Neural progenitor cell (in vitro differentiated cells): ENCODE results near the gene RBM33. TPM values are rescaled to one million over a fixed set of nuclear protein-coding genes. Genes with fewer than 3 reads are reported as not detected.

ENCODE experiments used
- DNase-seq: peaks from one replicate; pipeline ENCODE4 v3.0.0-alpha.2; 2016; ENCODE audit warnings: low spot score
- H2AFZ ChIP-seq: fragments of 200-600 bp; sonication (generic); replicated peaks from 2 replicates; pipeline ENCODE4 v1.6.1; 2016; ENCODE audit warnings: antibody characterized with exemption
- H3F3A ChIP-seq: fragments of 200-600 bp; sonication (generic); 2 replicates; pipeline ENCODE4 v1.6.1; 2016; ENCODE audit warnings: antibody characterized with exemption, low read depth
- H3K27ac ChIP-seq: fragments of 200-600 bp; sonication (generic); 2 replicates; pipeline ENCODE4 v1.5.1; 2016; ENCODE audit warnings: mild to moderate bottlenecking
- H3K27me3 ChIP-seq: fragments of 200-600 bp; sonication (generic); 2 replicates; pipeline ENCODE4 v1.6.1; 2016; ENCODE audit warnings: mild to moderate bottlenecking, moderate library complexity
- H3K36me3 ChIP-seq: fragments of 200-600 bp; sonication (generic); 2 replicates; pipeline ENCODE4 v1.5.1; 2016
- H3K4me1 ChIP-seq: fragments of 200-600 bp; sonication (generic); 2 replicates; pipeline ENCODE4 v1.6.1; 2016; ENCODE audit warnings: mixed run types
- H3K4me2 ChIP-seq: fragments of 200-600 bp; sonication (generic); 2 replicates; pipeline ENCODE4 v1.6.1; 2016
- H3K4me3 ChIP-seq: fragments of 200-600 bp; sonication (generic); 2 replicates; pipeline ENCODE4 v1.5.1; 2016
- H3K79me2 ChIP-seq: fragments of 200-600 bp; sonication (generic); 2 replicates; pipeline ENCODE4 v1.6.1; 2016; ENCODE audit warnings: low read depth
- H3K9ac ChIP-seq: fragments of 200-600 bp; sonication (generic); 2 replicates; pipeline ENCODE4 v1.6.1; 2016
- H3K9me3 ChIP-seq: fragments of 200-600 bp; sonication (generic); 2 replicates; pipeline ENCODE4 v1.5.1; 2016; ENCODE audit warnings: low read depth
- H4K20me1 ChIP-seq: fragments of 200-600 bp; sonication (generic); 2 replicates; pipeline ENCODE4 v1.6.1; 2016; ENCODE audit warnings: low read depth
- H3K27ac Mint-ChIP-seq: 3 replicates; pipeline ENCODE4 v1.8.0; 2021; ENCODE audit warnings: mixed read lengths
- H3K27me3 Mint-ChIP-seq: 2 replicates; pipeline ENCODE4 v1.8.0; 2022; ENCODE audit warnings: low read depth, mild to moderate bottlenecking, inconsistent platforms, moderate library complexity, mixed read lengths; ENCODE audit not compliant: insufficient read depth
- H3K36me3 Mint-ChIP-seq: 3 replicates; pipeline ENCODE4 v1.8.0; 2021; ENCODE audit warnings: mixed read lengths
- H3K4me1 Mint-ChIP-seq: 3 replicates; pipeline ENCODE4 v1.8.0; 2021; ENCODE audit warnings: mixed read lengths
- H3K4me3 Mint-ChIP-seq: 3 replicates; pipeline ENCODE4 v1.8.0; 2021; ENCODE audit warnings: mild to moderate bottlenecking, moderate library complexity, mixed read lengths
- H3K9me3 Mint-ChIP-seq: 3 replicates; pipeline ENCODE4 v1.8.0; 2020; ENCODE audit warnings: mixed read lengths
- EZH2 ChIP-seq: fragments of 200-600 bp; sonication (generic); IDR thresholded peaks from 2 replicates; pipeline ENCODE4 v1.6.1; 2017; ENCODE audit warnings: antibody characterized with exemption, mild to moderate bottlenecking, moderate library complexity
- EZH2phosphoT487 ChIP-seq: fragments of 200-600 bp; sonication (generic); IDR thresholded peaks from 2 replicates; pipeline ENCODE4 v1.6.1; 2017; ENCODE audit warnings: antibody characterized with exemption
- total RNA-seq: library from RNA; depleted of rRNA; stranded (reverse); fragments of >200 nt; gene quantifications from 2 replicates; pipeline ENCODE4 v1.2.3, GENCODE V29; 2015; ENCODE audit warnings: low replicate concordance
- TF ChIP-seq, protein P1 (sequence below): fragments of 200-600 bp; sonication (generic); IDR thresholded peaks from 2 replicates; pipeline ENCODE4 v1.5.1; 2017; ENCODE audit warnings: antibody characterized with exemption, mild to moderate bottlenecking

Gene RBM33
- total RNA-seq, 1 donor from 2014 or later = 48.6 TPM

DNA sequence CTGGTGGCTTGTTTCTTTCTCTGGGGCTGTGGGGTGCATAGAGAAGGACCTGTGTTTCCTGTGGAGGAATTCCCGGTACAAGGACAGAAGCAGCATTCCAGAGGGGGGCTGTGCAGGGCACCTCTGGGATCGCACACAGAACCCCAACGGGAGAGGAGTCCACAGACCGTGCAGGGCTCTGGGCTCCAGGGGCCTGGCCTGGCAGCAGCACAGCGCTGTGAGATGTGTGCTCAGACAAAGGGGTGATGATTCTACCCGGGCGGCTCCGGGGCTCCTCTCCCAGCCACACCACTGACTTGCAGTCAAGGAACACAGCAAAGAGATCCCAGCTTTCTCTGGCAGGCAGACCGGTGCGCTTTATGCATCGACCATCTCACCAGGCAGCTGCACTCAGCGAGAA lies 174.7 kb downstream of the RBM33 start:
- Histone ChIP-seq H3K36me3 (no peaks in the 10 kb centered on the region), H3F3A (no peaks in the 10 kb centered on the region), H3K4me3 (no peak overlapping the region), H3K9me3 (no peaks in the 10 kb centered on the region), H3K4me1 (no peaks in the 10 kb centered on the region), H4K20me1 (peaks cover 3% of the 10 kb centered on the region), H3K9ac (no peak overlapping the region), H2AFZ (no peak overlapping the region), H3K4me2 (no peak overlapping the region), H3K27ac (no peak overlapping the region), H3K27me3 (peaks cover 21% of the 10 kb centered on the region), H3K79me2 (no peaks in the 10 kb centered on the region)
- peaks cover 4% of the 10 kb centered on the region for H3K9me3 Mint-ChIP-seq
- peaks cover 21% of the 10 kb centered on the region for H3K27me3 Mint-ChIP-seq
- no peaks in the 10 kb centered on the region for H3K36me3 Mint-ChIP-seq
- no peak overlapping the region for H3K27ac Mint-ChIP-seq
- no peaks in the 10 kb centered on the region for H3K4me1 Mint-ChIP-seq
- TF ChIP-seq, protein P1, sequence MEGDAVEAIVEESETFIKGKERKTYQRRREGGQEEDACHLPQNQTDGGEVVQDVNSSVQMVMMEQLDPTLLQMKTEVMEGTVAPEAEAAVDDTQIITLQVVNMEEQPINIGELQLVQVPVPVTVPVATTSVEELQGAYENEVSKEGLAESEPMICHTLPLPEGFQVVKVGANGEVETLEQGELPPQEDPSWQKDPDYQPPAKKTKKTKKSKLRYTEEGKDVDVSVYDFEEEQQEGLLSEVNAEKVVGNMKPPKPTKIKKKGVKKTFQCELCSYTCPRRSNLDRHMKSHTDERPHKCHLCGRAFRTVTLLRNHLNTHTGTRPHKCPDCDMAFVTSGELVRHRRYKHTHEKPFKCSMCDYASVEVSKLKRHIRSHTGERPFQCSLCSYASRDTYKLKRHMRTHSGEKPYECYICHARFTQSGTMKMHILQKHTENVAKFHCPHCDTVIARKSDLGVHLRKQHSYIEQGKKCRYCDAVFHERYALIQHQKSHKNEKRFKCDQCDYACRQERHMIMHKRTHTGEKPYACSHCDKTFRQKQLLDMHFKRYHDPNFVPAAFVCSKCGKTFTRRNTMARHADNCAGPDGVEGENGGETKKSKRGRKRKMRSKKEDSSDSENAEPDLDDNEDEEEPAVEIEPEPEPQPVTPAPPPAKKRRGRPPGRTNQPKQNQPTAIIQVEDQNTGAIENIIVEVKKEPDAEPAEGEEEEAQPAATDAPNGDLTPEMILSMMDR = no peak
- no peak for TF ChIP-seq EZH2phosphoT487
- H3K4me3 Mint-ChIP-seq = no peak overlapping the region
- no peak for DNase-seq

DNA sequence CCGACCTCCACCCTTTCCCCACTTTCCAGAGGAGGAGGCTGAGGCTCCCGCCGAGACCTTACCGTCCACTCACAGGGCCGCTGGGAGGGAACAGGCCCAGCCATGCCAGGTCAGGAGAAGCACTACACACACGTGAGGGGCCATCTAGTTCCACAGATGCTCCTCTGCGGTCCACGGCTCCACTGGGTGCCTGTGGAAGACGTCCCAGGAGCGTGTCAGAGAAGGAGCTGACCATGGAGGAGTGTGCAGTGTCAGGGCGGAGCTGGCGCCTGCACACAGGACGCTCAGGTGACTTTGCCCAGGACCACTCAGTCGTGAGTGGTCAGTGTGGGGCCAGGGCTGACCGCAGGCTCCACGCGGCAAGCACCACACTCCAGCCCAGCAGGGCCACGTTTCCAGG lies 175.8 kb downstream of the RBM33 start:
- H3K27me3 Mint-ChIP-seq = peaks cover 19% of the 10 kb centered on the region
- Histone ChIP-seq H3K9me3 (no peaks in the 10 kb centered on the region), H3K4me3 (no peak overlapping the region), H3K9ac (no peak overlapping the region), H3K4me1 (no peaks in the 10 kb centered on the region), H2AFZ (no peak overlapping the region), H3F3A (no peaks in the 10 kb centered on the region), H3K36me3 (no peaks in the 10 kb centered on the region), H3K27me3 (peaks cover 11% of the 10 kb centered on the region), H3K79me2 (no peaks in the 10 kb centered on the region), H3K4me2 (no peak overlapping the region), H4K20me1 (no peaks in the 10 kb centered on the region), H3K27ac (no peak overlapping the region)
- TF ChIP-seq EZH2phosphoT487 = no peak
- TF ChIP-seq EZH2 = no peak
- TF ChIP-seq, protein P1 = no peak
- peaks cover 4% of the 10 kb centered on the region for H3K9me3 Mint-ChIP-seq
- no peak overlapping the region for H3K4me3 Mint-ChIP-seq
- no peaks in the 10 kb centered on the region for H3K4me1 Mint-ChIP-seq
- no peak for DNase-seq
- H3K27ac Mint-ChIP-seq = no peak overlapping the region
- H3K36me3 Mint-ChIP-seq = no peaks in the 10 kb centered on the region

DNA sequence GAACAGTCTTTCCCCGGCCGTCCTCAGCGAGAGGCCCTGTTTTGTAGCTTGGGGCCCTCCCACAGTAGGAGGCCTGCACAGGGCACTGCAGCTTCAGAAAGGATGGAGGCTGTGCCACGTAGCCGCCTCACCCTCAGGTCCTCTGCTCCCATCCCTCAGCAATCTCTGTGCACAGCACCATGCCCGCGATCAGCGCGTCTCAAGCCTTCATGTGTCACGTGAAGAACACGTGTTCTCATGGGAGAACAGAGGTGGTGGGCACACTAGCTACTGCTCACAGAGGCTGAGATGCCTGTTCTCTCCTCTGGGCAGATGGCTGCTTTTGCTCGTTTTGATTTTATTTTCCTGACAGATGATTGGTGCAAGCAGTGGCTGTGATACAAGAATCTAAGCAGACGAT lies 176.3 kb downstream of the RBM33 start:
- Histone ChIP-seq H3K9ac (no peak overlapping the region), H3K79me2 (no peaks in the 10 kb centered on the region), H3K4me2 (no peak overlapping the region), H3K27me3 (peaks cover 5% of the 10 kb centered on the region), H3K9me3 (no peaks in the 10 kb centered on the region), H2AFZ (no peak overlapping the region), H3K36me3 (no peaks in the 10 kb centered on the region), H3F3A (no peaks in the 10 kb centered on the region), H3K4me1 (no peaks in the 10 kb centered on the region), H3K27ac (no peak overlapping the region), H3K4me3 (no peak overlapping the region), H4K20me1 (no peaks in the 10 kb centered on the region)
- DNase-seq = no peak
- no peaks in the 10 kb centered on the region for H3K4me1 Mint-ChIP-seq
- TF ChIP-seq, protein P1 = no peak
- TF ChIP-seq EZH2 = no peak
- no peak for TF ChIP-seq EZH2phosphoT487
- H3K27ac Mint-ChIP-seq = no peak overlapping the region
- no peak overlapping the region for H3K4me3 Mint-ChIP-seq
- H3K9me3 Mint-ChIP-seq = peaks cover 4% of the 10 kb centered on the region
- H3K36me3 Mint-ChIP-seq = no peaks in the 10 kb centered on the region
- peaks cover 16% of the 10 kb centered on the region for H3K27me3 Mint-ChIP-seq

DNA sequence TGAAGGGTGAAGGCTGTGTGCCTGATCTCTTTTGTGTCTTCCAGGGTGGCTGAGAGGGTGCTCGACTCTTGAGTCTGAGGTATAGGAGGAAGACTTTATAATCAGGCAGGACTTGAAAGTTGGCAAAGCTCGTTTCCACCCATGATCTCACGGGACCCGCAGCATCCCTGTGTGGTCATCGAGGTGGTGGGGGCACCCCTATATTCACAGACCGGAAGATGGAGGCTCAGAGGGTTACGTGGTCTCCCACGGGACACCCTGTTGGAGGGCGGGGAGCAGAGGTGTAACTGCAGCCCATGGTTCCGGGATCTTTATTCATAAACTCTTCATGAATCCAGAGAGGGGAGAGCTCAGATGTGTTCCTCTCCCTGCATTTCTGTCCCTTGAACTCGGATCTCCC lies 177.4 kb downstream of the RBM33 start:
- H3K27ac Mint-ChIP-seq = no peak overlapping the region
- H3K27ac ChIP-seq = no peak overlapping the region
- no peak overlapping the region for H3K4me2 ChIP-seq
- no peaks in the 10 kb centered on the region for H3F3A ChIP-seq
- no peak overlapping the region for H3K4me3 ChIP-seq
- no peaks in the 10 kb centered on the region for H3K4me1 Mint-ChIP-seq
- no peak overlapping the region for H3K4me3 Mint-ChIP-seq
- H3K36me3 ChIP-seq = no peaks in the 10 kb centered on the region
- no peaks in the 10 kb centered on the region for H3K9me3 ChIP-seq
- H3K4me1 ChIP-seq = no peaks in the 10 kb centered on the region
- H3K27me3 ChIP-seq = no peaks in the 10 kb centered on the region
- no peaks in the 10 kb centered on the region for H3K79me2 ChIP-seq
- H3K9me3 Mint-ChIP-seq = peaks cover 4% of the 10 kb centered on the region
- DNase-seq = no peak
- no peaks in the 10 kb centered on the region for H3K36me3 Mint-ChIP-seq
- peaks cover 11% of the 10 kb centered on the region for H3K27me3 Mint-ChIP-seq
- H2AFZ ChIP-seq = no peak overlapping the region
- H3K9ac ChIP-seq = no peak overlapping the region
- TF ChIP-seq EZH2phosphoT487 (no peak), EZH2 (no peak)
- TF ChIP-seq, protein P1 = no peak
- no peaks in the 10 kb centered on the region for H4K20me1 ChIP-seq
